ENCODE results near the gene NDFIP2.

- TF ChIP-seq CTCF (IDR thresholded peaks at IDR 0.05; ENCODE audit: insufficient read depth, low read length, poor library complexity, severe bottlenecking), result no peak
- TF ChIP-seq EZH2phosphoT487 (conservative IDR thresholded peaks at IDR 0.05; ENCODE audit: low read length), result no peak
Measured at GRCh38 chr13:79450110-79450509, 30.8 kb upstream of the NDFIP2 start.
